Right renal cortex interstitium (tissue), 3 donors: ENCODE measurements around the gene AMZ1. TPM values are rescaled to one million over a fixed set of nuclear protein-coding genes. Genes with fewer than 3 reads are reported as not detected.
"Not testable (repeated sequence)": the region's sequence is repeated elsewhere in the genome, so short reads cannot be mapped to it uniquely, and the experiment has no call there.

Source experiments
- DNase-seq, 3 donors: peaks; one replicate each; pipeline ENCODE4 v3.0.0-alpha.2; 2013; ENCODE audit warnings: low read depth in 3 of 3, low spot score in 2 of 3
- polyA plus RNA-seq, 3 donors: library from polyadenylated mRNA; unstranded; fragments of 120-200 nt; gene quantifications; one replicate each; pipeline ENCODE4 v1.2.1, GENCODE V29; 2013; ENCODE audit not compliant: insufficient read length in 3 of 3

The AMZ1 gene
- polyA plus RNA-seq, 3 donors, result 0.08 to 0.29 (median 0.27) TPM

- no peak for DNase-seq
These were observed 36.6 kb downstream of the AMZ1 start for GRCh38 chr7:2724453-2725177.

- DNase-seq, result no peak
These were observed 37.4 kb downstream of the AMZ1 start for GRCh38 chr7:2725178-2726105.

GRCh38 chr7:2726316-2727018 lies 38.5 kb downstream of the AMZ1 start:
- DNase-seq, result no peak

- DNase-seq, result not testable (repeated sequence)
These were observed 39.2 kb downstream of the AMZ1 start for GRCh38 chr7:2727206-2727605.

- no peak for DNase-seq
These were observed 40.5 kb downstream of the AMZ1 start for GRCh38 chr7:2728316-2729030.

GRCh38 chr7:2729031-2729892 lies 41.3 kb downstream of the AMZ1 start:
- no peak for DNase-seq

GRCh38 chr7:2729893-2730716 lies 42.1 kb downstream of the AMZ1 start:
- no peak for DNase-seq

GRCh38 chr7:2730846-2731770 lies 43.1 kb downstream of the AMZ1 start:
- no peak for DNase-seq

- no peak for DNase-seq
These were observed 44.4 kb downstream of the AMZ1 start for GRCh38 chr7:2732388-2732787.

- DNase-seq, result no peak
These were observed 45.1 kb downstream of the AMZ1 start for GRCh38 chr7:2732959-2733584.

GRCh38 chr7:2734084-2734686 lies 46.2 kb downstream of the AMZ1 start:
- DNase-seq, result no peak

- DNase-seq, result no peak
These were observed 47.0 kb downstream of the AMZ1 start for GRCh38 chr7:2734751-2735571.

- DNase-seq, result no peak
These were observed 47.7 kb downstream of the AMZ1 start for GRCh38 chr7:2735744-2736143.

GRCh38 chr7:2736411-2736914 lies 48.5 kb downstream of the AMZ1 start:
- no peak for DNase-seq

GRCh38 chr7:2737005-2737743 lies 49.2 kb downstream of the AMZ1 start:
- DNase-seq, result not testable (repeated sequence)
